Heart right ventricle (tissue), 16 donors: ENCODE results near the gene ANKRD63. TPM values are rescaled to one million over a fixed set of nuclear protein-coding genes. Genes with fewer than 3 reads are reported as not detected.
A peak's percentile ranks its signal among the peaks of the same experiment; 100 is the strongest.

Source experiments
- ATAC-seq, 8 donors: fragments of 200-7000 bp; cut with Tn5 transposase; one replicate each; pipeline ENCODE4 v1.9.1; 2020; ENCODE audit warnings: mild to moderate bottlenecking in 8 of 8, moderate library complexity in 8 of 8, moderate number of reproducible peaks in 1 of 8
- DNase-seq, 2 donors: peaks; one replicate each; pipeline ENCODE4 v3.0.0-alpha.2; 2020
- H3K27ac ChIP-seq, 10 donors: fragments of 200-600 bp; sonication (generic) in 2 of 10; one replicate each; pipeline versions ENCODE4 v1.5.0 to v1.8.0; 2020 to 2022; ENCODE audit warnings: mild to moderate bottlenecking in 3 of 10
- H3K27me3 ChIP-seq, 7 donors: fragments of 200-600 bp; one replicate each; pipeline ENCODE4 v1.8.0; 2021 to 2022; ENCODE audit warnings: mild to moderate bottlenecking in 2 of 7
- H3K36me3 ChIP-seq, 9 donors: fragments of 200-600 bp; sonication (generic) in 1 of 9; one replicate each; pipeline versions ENCODE4 v1.5.0 to v1.8.0; 2020 to 2022; ENCODE audit warnings: mild to moderate bottlenecking in 2 of 9
- H3K4me1 ChIP-seq, 9 donors: fragments of 200-600 bp; sonication (generic) in 1 of 9; one replicate each; pipeline versions ENCODE4 v1.5.0 to v1.8.0; 2020 to 2022; ENCODE audit warnings: mild to moderate bottlenecking in 4 of 9
- H3K4me3 ChIP-seq, 10 donors: fragments of 200-600 bp; sonication (generic) in 2 of 10; one replicate each; pipeline versions ENCODE4 v1.5.0 to v1.8.0; 2020 to 2022; ENCODE audit warnings: mild to moderate bottlenecking in 7 of 10, moderate library complexity in 2 of 10
- H3K9me3 ChIP-seq, 11 donors: fragments of 200-600 bp in 10 of 11; sonication (generic) in 2 of 11; one replicate each; pipeline versions ENCODE4 v1.5.0 to v1.8.0; 2013 to 2022; ENCODE audit warnings: mild to moderate bottlenecking in 2 of 11, control low read depth in 1 of 11, moderate library complexity in 1 of 11
- WGBS, 2 donors: extraction: QIAGEN DNeasy Blood & Tissue Kit; methylation state at CpG; one replicate each; pipeline ENCODE4 v1.1.7; 2013; ENCODE audit warnings: inconsistent platforms in 1 of 2; 5-methylcytosine and 5-hydroxymethylcytosine counted together
- intact Hi-C, 10 donors: fragments of 100-400 bp; cut with DNase I; formaldehyde crosslinking; loops; one replicate each; pipeline versions ENCODE4 v1.11.1 to v1.14.2; 2022
- polyA plus RNA-seq, 2 donors: library from polyadenylated mRNA; stranded (reverse); fragments of 200-250 nt; gene quantifications; one replicate each; pipeline ENCODE4 v1.2.3, GENCODE V29; 2013
- total RNA-seq, 10 donors: library from RNA; stranded (reverse); fragmentation: NEBNext Ultra II Directional in 3 of 10; extraction: Animal tissue kit (Norgen Biotek cat#: 25700) in 3 of 10; gene quantifications; one replicate each; pipeline versions ENCODE4 v1.2.1 to v1.2.4, GENCODE V29; 2021 to 2023
- TF ChIP-seq, protein P1 (sequence below), 9 donors: fragments of 200-600 bp; sonication (generic) in 2 of 9; IDR thresholded peaks; one replicate each; pipeline versions ENCODE4 v1.5.0 to v1.8.0; 2021 to 2022; ENCODE audit warnings: antibody characterized with exemption in 9 of 9, mild to moderate bottlenecking in 5 of 9, moderate library complexity in 1 of 9
- donor health status: Arrhythmogenic right ventricular cardiomyopathy.
- donor health status: ischemic (EF 13 %, LVEDD 7.1; RV severe dilation, severe dysfunction).
- donor health status: healthy with polysubstance abuse.
- donor health status: DM: no; HTN: yes; CAD: no.
- donor health status: DM: no; HTN: no; CAD: no.
- donor health status: ischemic (EF 25% LVEDD 6.9; RV normal size, moderate dysfunction).
- donor health status: ischemic (EF 25% LVEDD 5.7; RV mildly dilated, moderate dysfunction).
- donor health status: healthy.
- donor health status: DM: yes; HTN: yes; CAD: no.
- donor health status: Ischemic cardiomyopathy.
- donor health status: ischemic (EF 35%, LVEDD 5.7; RV mildly dilated, moderate dysfunction).
- donor health status: nonischemic (EF 11% LVEDD 7.7; RV severe dilation, severe dysfunction).
- donor health status: DM: yes; HTN: yes; CAD: no.
- donor health status: PGD.
- donor health status: ischemic (EF 29% LVEDD 5.4; RV normal size, mild dysfunction).
- donor health status: nonischemic (EF 23%, LVEDD 6.1; RV moderate dilation, normal function).

ANKRD63 gene
- total and polyA plus RNA-seq, 12 donors = 0.26 to 1.9 (median 0.44) TPM; not detected in 8

DNA sequence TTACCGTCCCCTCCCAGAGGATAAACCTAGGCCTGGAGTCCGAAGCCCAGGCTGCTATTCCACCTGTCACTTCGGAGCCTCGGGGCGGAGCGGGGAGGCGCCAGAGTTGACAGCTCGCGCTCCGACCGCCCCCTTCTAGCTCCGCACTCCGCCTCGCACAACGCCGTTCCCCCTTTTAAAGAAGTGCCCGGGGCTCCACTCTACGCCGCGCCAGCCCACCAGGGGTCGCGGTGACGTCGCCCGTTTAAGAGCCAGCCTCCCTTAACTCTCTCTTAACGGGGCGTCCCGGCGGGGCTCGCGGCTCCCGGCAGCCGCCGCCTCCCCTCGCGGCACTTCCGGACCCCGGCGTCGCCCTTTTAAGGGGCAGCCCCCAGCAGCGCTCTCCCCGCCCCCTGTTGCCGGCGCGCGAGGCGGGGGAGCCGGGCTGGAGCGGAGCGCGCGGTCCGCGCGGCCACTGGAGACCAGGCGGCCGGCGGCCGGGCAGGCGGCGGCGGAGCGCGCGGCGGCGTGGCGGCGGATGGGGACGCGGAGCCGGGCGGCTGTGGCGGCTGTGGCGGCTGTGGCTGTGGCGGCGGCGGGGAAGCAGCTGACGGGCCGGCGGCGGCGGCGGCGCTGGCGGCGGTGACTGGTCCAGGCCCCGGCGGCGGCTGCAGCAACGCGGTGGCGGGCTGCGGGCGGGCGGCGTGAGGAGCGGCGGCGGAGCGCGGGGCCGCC is 40.5 kb upstream of the ANKRD63 start, which contains the start of gene INAFM2:
Gene INAFM2 (plus strand): TSS at position 454 of the 714 bp plus-strand sequence. CDS start 364 bp downstream, outside the sequence.
- peaks cover 7 to 54% (median 42%) of the 10 kb centered on the region in 9 donors for H3K4me1 ChIP-seq

DNA sequence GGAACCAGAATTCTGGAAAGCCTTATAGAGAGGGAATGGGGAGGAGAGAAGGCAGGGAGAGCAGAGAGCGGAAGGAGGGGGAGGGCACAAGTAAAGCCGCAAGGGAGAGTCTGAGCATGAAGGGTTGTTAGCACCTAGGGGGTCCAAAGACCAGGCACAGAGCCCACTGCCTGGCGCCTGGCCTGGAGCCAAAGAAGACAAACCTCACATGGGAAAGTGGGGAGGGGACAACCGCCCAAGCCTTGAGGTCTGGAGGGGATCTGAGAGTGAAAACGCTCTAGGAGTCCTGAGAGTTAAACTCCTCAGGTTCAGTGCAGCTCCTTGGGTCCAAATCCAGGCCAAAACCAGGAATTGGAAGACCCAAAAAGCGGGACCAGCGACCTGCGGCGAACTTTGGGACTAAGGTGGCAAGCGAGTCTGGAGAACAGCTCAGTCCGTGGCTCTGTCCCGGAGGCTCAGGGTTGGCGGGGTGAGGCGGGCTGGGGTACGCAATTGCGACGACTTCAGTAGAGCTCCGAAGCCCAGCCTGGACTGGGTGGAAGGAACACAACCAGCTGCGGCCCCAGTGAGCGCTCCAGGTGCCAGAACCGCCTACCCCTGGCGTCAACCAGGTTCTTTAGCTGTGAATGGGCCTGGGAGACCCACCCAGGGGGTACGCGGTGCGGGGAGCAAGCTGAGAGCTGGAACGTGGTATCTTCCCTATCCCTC is 39.8 kb upstream of the ANKRD63 start:
- Histone ChIP-seq H3K36me3 (peaks cover 0 to 12% (median 0%) of the 10 kb centered on the region in 9 donors), H3K4me1 (peaks cover 7 to 47% (median 35%) of the 10 kb centered on the region in 9 donors)

More for the DNA sequence above, 40.5 kb upstream of the ANKRD63 start, which contains the start of gene INAFM2:
- whole genome bisulfite sequencing, 2 donors = 0 to 1% methylated on average over 72 to 103 of the region's 103 CpGs
- no peaks in the 10 kb centered on the region for H3K9me3 ChIP-seq
- intact Hi-C loops = loop anchor here in 4 of 10 donors (1.0 to 10.0 kb wide), 5 partner anchors 15 to 99 kb away; partner anchors contain the start of gene CCDC9B (in 2 of the 4)
- peak within 1 kb of the TSS; percentile 63 to 93 (median 82) for H3K4me3 ChIP-seq
- peak within 1 kb of the TSS; percentile 78 to 94 (median 90) for H3K27ac ChIP-seq
- H3K36me3 ChIP-seq = peaks cover 0 to 12% (median 0%) of the 10 kb centered on the region in 9 donors
- ATAC-seq (peak; percentile 90 to 93 (median 92)), DNase-seq (peak; percentile 90 to 94)
- H3K27me3 ChIP-seq = no peaks in the 10 kb centered on the region
- TF ChIP-seq, protein P1, sequence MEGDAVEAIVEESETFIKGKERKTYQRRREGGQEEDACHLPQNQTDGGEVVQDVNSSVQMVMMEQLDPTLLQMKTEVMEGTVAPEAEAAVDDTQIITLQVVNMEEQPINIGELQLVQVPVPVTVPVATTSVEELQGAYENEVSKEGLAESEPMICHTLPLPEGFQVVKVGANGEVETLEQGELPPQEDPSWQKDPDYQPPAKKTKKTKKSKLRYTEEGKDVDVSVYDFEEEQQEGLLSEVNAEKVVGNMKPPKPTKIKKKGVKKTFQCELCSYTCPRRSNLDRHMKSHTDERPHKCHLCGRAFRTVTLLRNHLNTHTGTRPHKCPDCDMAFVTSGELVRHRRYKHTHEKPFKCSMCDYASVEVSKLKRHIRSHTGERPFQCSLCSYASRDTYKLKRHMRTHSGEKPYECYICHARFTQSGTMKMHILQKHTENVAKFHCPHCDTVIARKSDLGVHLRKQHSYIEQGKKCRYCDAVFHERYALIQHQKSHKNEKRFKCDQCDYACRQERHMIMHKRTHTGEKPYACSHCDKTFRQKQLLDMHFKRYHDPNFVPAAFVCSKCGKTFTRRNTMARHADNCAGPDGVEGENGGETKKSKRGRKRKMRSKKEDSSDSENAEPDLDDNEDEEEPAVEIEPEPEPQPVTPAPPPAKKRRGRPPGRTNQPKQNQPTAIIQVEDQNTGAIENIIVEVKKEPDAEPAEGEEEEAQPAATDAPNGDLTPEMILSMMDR (IDR thresholded peaks at IDR 0.05) = peak; percentile 68 to 86 (median 77)

DNA sequence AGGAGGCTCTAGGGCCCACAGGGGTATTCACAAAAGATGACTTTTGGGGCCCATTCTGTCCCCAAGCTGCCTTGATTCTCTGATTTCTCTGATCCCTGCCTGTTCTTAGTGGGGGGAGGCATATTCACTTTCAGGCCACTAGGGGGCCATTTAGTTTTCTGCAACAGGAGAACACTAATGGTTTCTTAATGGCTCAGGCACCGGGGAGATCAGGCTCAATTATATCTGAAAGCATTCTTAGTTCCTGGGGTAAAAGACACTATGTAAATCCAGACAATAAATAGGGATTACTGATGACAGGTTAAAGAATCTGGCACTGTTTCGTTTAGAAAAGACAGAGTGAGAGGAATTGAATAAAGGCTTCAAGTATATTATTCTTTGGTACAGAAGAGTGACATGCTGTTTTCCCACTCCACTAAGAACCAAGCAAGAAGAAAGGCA is 38.1 kb upstream of the ANKRD63 start:
- H3K36me3 ChIP-seq = no peaks in the 10 kb centered on the region
- peaks cover 7 to 29% (median 17%) of the 10 kb centered on the region in 9 donors for H3K4me1 ChIP-seq
- DNase-seq = peak in 1 of 2 donors; percentile 66
- H3K27me3 ChIP-seq = peaks cover 0 to 3% (median 0%) of the 10 kb centered on the region in 7 donors
- TF ChIP-seq, protein P1 (IDR thresholded peaks at IDR 0.05) = peak; percentile 57 to 91 (median 89)
- WGBS, 2 donors = 1 to 2% methylated on average over 2 of the region's 2 CpGs
- H3K27ac ChIP-seq = peak overlapping the region in 2 of 10 donors; percentile 19 to 26
- H3K4me3 ChIP-seq = no peak overlapping the region
- intact Hi-C loops = loop anchor here in 7 of 10 donors (1.0 to 10.0 kb wide), 7 partner anchors 18 to 102 kb away; no protein-coding TSS in a partner anchor
- no peaks in the 10 kb centered on the region for H3K9me3 ChIP-seq
- ATAC-seq = peak in 4 of 8 donors; percentile 27 to 52 (median 43)

More for the DNA sequence above, 39.8 kb upstream of the ANKRD63 start:
- Histone ChIP-seq H3K4me3 (peak overlapping the region in 9 of 10 donors; percentile 7 to 93 (median 48)), H3K27ac (peak overlapping the region; percentile 57 to 92 (median 79)), H3K9me3 (no peaks in the 10 kb centered on the region), H3K27me3 (no peaks in the 10 kb centered on the region)
- TF ChIP-seq, protein P1 (IDR thresholded peaks at IDR 0.05) = no peak
- intact Hi-C loops = loop anchor here in 4 of 10 donors (1.0 to 10.0 kb wide), 5 partner anchors 16 to 100 kb away; partner anchors contain the start of gene CCDC9B (in 2 of the 4)
- DNase-seq (no peak), ATAC-seq (peak in 6 of 8 donors; percentile 1 to 13 (median 4))
- WGBS, 2 donors = 48% methylated on average over 26 of the region's 26 CpGs

DNA sequence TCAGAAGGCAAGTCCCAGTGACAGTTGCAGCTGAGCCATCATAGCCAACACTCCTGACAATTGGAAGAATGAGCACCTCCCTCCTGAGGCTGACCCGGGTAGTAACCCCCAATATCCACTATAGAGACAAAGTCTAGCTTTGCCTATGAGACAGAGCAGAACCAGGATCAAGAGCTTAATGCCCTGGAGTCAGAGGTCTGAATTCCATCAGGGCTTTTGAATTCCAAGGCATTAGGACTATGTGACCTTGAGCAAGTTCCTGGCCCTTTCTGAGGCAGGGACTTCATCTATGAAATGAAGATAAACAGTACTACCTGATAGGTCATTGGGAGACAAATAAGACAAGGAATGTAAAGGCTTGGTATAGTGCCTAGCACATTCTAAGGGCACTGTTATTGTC is 37.5 kb upstream of the ANKRD63 start:
- TF ChIP-seq, protein P1 (IDR thresholded peaks at IDR 0.05) = no peak
- intact Hi-C loops = loop anchor here in 7 of 10 donors (1.0 to 10.0 kb wide), 7 partner anchors 18 to 102 kb away; no protein-coding TSS in a partner anchor

More for the DNA sequence above, 37.5 kb upstream of the ANKRD63 start:
- ATAC-seq (no peak), DNase-seq (no peak)
- Histone ChIP-seq H3K4me1 (peaks cover 7 to 24% (median 12%) of the 10 kb centered on the region in 9 donors), H3K36me3 (no peaks in the 10 kb centered on the region), H3K27me3 (peaks cover 0 to 3% (median 0%) of the 10 kb centered on the region in 7 donors), H3K27ac (no peak overlapping the region), H3K9me3 (no peaks in the 10 kb centered on the region), H3K4me3 (no peak overlapping the region)
- WGBS, 2 donors = 97 to 100% methylated on average over 1 of the region's 1 CpG
